SW480 (cell line): ENCODE results near the gene MBD6.

ENCODE experiments used
- DNase-seq: peaks from one replicate; pipeline ENCODE4 v3.0.0-alpha.2; 2016; ENCODE audit warnings: low spot score

Gene MBD6

GRCh38 chr12:57577981-57578758 lies 55.5 kb downstream of the MBD6 start:
- no peak for DNase-seq

- DNase-seq = no peak
These were observed 56.4 kb downstream of the MBD6 start for GRCh38 chr12:57579011-57579410.
